ENCODE results near the gene TEX264.
"Not testable (repeated sequence)": the region's sequence is repeated elsewhere in the genome, so short reads cannot be mapped to it uniquely, and the experiment has no call there.

The TEX264 gene

GRCh38 chr3:51716805-51717204 lies 45.8 kb downstream of the TEX264 start:
- no peak for DNase-seq (ENCODE audit: low spot score)

GRCh38 chr3:51717446-51717845 lies 46.4 kb downstream of the TEX264 start:
- no peak for DNase-seq (ENCODE audit: low spot score)

- no peak for DNase-seq (ENCODE audit: low spot score)
Observed at GRCh38 chr3:51717947-51718346, 46.9 kb downstream of the TEX264 start.

DNA sequence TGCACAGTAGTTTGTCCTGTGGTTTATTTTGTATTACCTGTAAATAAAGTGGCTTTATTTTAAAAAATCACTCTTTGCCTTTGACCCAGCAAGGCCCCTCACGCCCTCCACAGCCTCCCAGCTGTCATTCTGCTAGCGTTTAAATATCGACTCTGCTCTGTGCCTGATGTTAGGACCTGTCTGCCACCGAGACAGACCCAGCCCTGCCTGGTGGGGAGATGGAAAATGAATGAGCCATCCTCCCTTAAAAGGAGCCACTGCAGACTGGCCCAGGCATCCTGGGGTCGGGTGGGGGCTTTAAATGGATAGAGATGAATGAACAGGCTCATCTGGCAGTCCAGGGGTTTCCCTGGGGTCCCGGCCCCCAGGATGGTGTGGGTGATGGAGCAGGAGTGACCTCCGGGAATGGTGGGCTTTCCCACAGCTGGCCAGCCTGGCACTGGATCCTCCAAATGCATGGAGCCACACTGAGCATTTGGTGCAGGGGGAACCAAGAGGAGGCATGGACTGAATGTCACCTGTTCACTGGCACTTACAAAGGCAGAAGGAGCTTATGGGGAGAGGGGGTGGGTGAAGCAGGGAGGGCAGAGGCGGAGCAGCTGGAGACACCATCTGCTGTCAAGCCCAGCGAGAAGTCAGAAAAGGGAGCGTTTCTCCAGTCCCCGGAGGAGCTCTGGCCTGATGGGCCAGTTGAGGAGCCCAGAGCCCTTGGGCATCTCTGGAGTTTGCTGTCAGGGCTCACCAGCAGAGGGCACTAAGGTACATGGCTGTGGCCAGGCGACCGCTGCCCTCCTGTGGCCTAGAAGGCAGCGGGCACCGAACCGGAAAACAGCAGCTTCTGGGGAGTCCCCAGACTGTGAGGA lies 47.7 kb downstream of the TEX264 start:
- DNase-seq (ENCODE audit: low spot score), result peak; percentile 42

DNA sequence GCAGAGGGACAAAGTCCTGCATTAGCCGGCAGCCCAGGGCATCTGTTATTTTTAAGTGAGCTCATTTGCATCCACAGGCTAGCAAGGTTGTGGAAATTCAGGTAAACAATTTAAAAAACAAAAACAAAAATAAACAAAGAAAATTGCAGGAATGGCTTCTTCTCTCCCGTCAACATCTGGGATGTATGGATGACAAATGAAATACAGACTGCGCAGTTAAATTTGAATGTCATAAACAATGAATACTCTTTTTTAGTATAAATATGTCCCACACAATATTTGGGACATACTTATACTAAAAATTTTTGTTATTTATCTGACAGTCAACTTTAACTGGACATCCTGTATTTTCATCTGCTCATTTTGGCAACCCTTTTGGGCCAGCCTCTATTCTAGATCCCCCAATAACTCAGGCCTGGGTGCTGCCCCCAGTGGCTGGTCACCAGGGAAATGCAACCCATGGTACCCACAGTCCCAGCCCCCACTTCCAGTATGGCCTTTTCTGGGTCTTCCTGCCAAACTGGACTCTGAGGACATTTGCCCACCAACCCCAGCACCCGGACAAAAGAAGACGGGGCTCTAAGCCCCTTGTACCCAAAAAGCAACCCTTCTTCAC lies 48.5 kb downstream of the TEX264 start:
- DNase-seq (ENCODE audit: low spot score), result no peak

DNA sequence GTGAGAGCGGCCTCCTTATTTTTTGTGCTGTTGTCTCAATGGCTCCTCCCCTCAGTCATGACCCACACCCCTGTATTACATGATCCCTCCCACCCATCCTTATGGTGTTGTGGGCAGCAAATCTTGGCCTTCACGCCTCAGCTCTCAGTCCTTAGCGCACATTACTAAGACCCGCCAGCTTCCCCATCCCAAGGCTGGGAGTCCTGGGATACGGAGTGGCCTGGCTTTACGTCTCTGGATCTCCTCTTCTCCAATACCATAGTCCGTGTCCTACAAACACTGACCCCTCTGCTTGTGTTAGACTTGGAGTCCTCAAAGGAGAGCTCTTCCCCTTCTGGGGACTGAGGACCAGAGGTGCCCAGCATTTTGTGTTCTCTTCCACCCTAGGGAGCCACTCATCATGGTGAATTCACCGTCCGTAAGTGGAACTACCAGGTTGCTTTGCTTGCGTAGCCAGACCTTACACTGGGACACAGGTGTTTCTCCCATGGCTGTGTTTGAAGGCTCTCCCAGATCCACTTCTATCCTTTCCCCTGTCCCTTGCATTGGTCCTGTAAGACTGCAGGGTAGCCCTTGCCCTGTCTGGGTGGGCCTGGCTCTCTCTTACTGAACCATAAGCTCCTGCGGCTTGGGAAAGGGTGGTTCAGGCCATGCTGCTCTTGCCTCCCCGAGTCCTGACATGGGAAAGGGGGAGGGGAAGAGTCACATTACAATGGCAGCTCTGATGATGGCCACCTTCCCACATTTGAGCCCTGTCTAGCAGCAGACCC lies 49.4 kb downstream of the TEX264 start:
- DNase-seq (ENCODE audit: low spot score), result no peak

DNA sequence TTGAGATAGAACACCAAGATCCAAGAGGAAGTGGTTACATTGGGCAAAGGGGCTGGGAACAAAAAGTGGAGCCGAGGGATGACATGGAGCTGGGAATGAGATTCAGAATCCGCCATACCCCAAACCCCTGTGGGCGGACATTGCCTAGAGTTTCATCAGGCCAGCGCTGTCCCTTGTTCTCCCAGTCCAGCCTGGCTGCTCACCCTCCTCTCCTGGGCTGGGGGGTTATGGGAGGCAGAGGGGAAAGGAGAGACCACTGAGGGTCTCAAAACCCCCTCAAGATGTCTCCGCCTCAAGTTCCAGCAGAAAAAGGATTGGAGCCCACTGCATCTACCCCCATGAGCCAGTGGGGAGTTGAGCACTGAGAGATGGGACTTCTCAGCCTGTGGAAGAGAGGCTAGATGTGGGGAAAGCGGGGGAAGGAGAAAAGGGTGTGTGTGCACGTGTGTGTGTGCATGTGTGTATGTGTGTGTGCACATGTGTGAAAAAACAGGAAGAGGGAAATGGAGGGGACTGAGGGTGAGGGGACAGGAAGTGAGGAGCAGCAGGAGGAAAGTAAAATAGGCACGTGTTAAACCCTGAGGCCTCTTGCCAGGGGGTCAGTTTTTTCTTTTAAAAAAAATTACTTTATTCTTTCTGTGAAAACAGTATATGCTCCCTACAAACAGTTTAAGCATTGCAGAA lies 50.2 kb downstream of the TEX264 start:
- DNase-seq (ENCODE audit: low spot score), result no peak

DNA sequence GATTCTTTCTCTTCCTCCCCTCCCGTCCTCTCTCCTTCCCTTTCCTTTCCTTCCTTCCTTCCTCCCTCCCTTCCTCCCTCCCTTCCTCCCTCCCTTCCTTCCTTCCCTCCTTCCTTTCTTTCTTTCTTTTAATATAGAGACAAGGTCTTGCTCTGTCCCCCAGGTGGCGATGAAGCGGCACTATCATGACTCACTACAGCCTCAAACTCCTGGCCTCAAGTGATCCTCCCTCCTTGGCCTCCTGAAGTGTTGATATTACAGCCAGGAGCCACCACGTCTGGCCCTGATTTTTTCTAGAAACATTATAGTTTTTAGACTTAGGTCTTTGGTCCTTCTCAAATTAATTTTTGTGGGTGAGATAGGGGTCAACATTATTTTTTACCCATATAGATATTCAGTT lies 51.3 kb downstream of the TEX264 start:
- no peak for DNase-seq (ENCODE audit: low spot score)

DNA sequence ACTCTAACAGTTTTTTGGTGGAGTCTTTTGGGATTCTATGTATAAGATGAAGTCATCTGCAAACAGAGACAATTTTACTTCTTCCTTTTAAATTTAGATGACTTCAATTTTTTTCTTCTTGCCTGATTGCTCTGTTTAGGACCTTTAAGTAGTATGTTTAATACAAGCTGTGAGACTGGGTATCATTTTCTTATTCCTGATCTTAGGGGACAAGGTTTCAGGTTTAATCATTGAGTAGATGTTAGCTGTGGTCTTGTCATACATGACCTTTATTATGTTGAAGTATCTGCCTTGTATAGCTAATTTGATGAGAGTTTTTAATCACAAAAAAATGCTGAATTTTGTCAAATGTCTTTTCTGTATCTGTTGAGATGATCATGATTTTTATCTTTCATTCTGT lies 56.4 kb downstream of the TEX264 start:
- no peak for DNase-seq (ENCODE audit: low spot score)

DNA sequence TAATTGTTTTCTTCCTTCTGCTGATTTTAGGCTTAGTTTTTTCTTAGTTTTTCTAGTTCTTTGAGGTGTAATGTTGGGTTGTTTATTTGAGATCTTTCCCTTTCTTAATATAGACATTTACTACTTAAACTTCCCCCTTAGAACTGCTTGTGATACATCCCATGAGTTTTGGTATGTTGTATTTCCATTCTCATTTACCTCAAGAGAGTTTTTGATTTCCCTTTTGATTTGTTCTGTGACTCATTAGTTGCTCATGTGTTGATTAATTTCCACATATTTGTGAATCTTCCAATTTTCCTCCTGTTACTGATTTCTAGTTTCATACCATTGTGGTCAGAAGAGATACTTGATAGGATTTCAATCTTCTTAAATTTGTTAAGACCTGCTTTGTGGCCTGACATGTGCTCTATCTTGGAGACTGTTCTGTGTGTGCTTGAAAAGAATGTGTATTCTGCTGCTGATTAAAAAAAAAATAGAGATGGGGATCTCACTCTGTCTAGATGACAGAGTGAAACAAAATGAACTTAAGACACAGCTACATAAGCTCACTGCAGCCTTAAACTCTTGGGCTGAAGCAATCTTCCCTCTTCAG lies 58.1 kb downstream of the TEX264 start:
- DNase-seq (ENCODE audit: low spot score), result no peak

DNA sequence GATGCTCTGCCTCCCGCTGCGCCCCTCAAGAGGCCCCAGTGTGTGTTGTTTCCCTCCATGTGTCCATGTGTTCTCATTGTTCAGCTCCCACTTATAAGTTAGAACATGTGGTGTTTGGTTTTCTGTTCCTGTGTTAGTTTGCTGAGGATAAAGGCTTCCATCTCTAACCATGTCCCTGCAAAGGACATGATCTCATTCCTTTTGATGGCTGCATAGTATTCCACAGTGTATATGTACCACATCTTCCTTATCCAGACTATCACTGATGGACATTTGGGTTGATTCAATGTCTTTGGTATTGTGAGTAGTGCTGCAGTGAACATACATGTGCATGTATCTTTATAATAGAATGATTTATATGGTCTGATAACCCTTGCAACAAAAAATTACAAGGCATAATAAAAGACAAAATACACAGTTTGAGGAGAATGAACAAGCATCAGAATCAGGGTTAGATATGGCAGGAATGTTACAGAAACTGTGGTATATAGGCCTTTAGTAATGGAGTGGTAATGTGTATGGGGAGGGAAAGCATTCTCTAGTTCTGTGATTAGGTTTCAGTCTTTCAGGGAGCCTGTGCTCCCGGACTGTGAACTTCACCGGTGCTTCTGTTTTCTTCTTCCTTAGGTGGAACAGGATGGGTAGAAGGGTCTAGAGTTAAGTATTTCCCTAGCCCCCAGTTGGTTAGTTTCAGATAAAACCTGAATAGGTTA lies 63.0 kb downstream of the TEX264 start:
- no peak for DNase-seq (ENCODE audit: low spot score)

DNA sequence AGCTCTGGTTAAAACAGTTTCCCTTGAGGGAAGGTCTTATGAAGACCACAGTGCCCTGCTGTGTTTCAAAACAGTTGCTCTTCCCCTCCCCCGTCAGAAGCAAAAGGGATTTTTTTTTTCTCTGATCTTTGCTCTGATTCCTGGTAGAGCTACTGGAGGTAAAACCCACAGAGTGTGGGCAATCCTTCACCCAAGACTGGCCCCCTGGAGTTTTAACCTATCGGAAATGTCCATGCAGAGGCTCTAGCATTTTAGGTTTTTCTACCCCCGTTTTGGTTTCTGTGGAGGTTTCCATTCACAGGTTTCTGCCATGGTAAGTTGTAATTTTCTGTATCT lies 63.5 kb downstream of the TEX264 start:
- no peak for DNase-seq (ENCODE audit: low spot score)

- no peak for DNase-seq (ENCODE audit: low spot score)
Observed at GRCh38 chr3:51735039-51735438, 64.0 kb downstream of the TEX264 start.

DNA sequence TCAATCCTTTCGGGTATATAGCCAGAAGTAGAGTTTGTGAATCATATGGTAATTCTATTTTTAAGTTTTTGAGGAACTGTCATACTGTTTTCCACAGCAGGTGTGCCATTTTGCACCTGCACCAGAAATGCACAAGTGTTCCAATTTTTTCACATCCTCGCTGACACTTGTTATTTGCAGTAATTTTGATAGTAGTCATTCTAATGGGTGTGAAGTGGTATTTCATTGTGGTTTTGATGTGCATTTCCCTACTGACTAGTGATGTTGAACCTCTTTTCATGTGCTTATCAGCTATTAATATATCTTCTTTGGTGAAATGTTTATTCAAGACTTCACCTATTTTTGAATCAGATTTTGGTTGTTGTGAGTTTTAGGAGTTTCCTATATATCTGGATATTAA lies 64.9 kb downstream of the TEX264 start:
- DNase-seq (ENCODE audit: low spot score), result no peak

DNA sequence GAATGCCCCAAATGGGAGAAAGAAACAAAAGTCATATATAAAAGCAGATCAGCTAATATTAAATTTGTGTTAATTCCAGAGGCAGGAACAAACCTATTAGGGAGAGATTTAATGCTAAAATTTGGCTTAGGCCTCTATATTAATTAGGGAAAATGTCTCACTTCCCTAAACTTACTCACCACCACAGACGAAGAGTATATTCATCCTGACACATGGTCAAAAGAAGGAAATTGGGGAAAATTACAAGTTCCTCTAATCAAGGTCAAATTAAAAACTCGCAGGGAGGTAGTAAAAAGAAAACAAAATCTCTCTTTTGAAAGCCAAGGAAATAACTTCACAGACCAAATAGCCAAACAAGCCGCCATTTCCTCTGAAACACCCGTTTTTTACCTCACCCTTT lies 68.1 kb downstream of the TEX264 start:
- DNase-seq (ENCODE audit: low spot score), result no peak

GRCh38 chr3:51742320-51742719 lies 71.3 kb downstream of the TEX264 start:
- not testable (repeated sequence) for DNase-seq (ENCODE audit: low spot score)

- DNase-seq (ENCODE audit: low spot score), result not testable (repeated sequence)
Observed at GRCh38 chr3:51742978-51743377, 71.9 kb downstream of the TEX264 start.

- no peak for DNase-seq (ENCODE audit: low spot score)
Observed at GRCh38 chr3:51747840-51748239, 76.8 kb downstream of the TEX264 start.

DNA sequence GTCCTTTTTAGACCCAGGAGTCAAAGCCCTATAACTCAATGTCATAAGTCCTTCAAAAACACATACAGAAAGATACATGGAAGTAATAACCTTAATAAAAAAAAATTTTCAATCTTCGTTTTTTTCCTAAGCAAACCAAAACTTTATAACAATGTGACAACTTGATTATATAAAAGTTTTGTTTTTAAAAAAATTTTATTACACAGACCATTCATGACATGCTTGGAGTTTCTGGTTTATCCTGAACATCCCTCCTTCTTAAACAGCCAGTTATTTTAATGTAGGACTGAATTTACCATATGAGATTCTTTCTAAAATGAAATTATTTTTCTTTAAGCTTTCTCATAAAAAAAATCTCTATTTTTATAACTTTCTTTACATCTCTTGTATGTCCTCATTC lies 77.3 kb downstream of the TEX264 start:
- DNase-seq (ENCODE audit: low spot score), result no peak

DNA sequence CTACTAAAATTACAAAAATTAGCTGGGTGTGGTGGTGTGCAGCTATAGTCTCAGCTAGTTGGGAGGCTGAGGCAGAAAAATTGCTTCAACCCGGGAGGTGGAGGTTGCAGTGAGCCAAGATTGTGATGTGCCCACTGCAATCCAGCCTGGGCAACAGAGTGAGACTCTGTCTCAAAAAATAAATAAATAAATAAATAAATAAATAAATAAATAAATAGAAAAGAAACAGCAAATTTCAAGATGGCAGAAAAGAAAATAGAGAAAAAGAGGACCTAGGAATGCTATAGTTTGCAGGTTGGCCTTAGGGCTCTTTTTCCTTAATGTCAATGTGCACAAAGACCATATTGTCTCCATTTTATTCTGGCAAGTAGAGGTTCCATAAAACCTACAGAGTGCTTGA lies 79.8 kb downstream of the TEX264 start:
- DNase-seq (ENCODE audit: low spot score), result no peak

DNA sequence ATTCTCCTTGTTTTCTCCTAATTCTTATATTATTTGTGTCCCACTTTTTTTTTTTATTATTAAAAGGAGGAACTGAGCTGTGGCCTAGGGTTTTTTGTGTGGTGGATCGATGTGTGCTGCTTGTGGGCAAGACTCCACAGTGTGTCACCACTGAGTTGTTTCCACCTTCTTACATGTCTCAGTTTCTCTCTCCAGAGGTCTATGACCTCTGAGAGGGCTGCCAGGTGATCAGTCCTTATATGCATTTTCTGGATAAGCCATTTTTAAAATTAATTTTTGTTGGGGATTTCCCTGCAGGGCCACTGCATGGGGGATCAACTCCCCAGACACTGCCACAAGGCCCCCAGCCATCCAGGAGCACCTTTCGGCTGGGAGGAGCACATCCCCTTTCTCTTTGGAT lies 80.2 kb downstream of the TEX264 start:
- DNase-seq (ENCODE audit: low spot score), result no peak
